SU-DHL-6 (cell line): Measurements from ENCODE around the gene RGP1.

ENCODE experiments used
- H2AFZ ChIP-seq: fragments of 200-600 bp; sonication (generic); 2 replicates; pipeline ENCODE4 v1.6.1; 2014; ENCODE audit warnings: low read depth, mild to moderate bottlenecking, moderate library complexity, mixed read lengths, antibody characterized with exemption, low read length; ENCODE audit not compliant: severe bottlenecking
- H3F3A ChIP-seq: fragments of 200-600 bp; shearing (Covaris generic); 2 replicates; pipeline ENCODE4 v1.6.0; 2016; ENCODE audit warnings: antibody characterized with exemption, mild to moderate bottlenecking; ENCODE audit not compliant: insufficient read depth
- H3K27ac ChIP-seq: fragments of 200-600 bp; sonication (generic); 2 replicates; pipeline ENCODE4 v1.5.1; 2016; ENCODE audit warnings: low read depth, mild to moderate bottlenecking, low read length, moderate library complexity, mixed read lengths
- H3K27me3 ChIP-seq: fragments of 200-600 bp; sonication (generic), shearing (Covaris generic); 2 replicates; pipeline ENCODE4 v1.6.0; 2014; ENCODE audit warnings: mild to moderate bottlenecking, low read length
- H3K36me3 ChIP-seq: fragments of 200-600 bp; sonication (generic); 2 replicates; pipeline ENCODE4 v1.6.1; 2014; ENCODE audit warnings: mild to moderate bottlenecking, low read length, mixed read lengths
- H3K4me2 ChIP-seq: fragments of 300-600, 200-600 bp; shearing (Covaris generic), sonication (generic); 2 replicates; pipeline ENCODE4 v1.6.0; 2014; ENCODE audit warnings: low read length, low read depth, mild to moderate bottlenecking; ENCODE audit not compliant: poor library complexity, severe bottlenecking
- H3K4me3 ChIP-seq: fragments of 200-600 bp; sonication (generic); 2 replicates; pipeline ENCODE4 v1.5.1; 2014; ENCODE audit warnings: antibody characterized with exemption, low read length, mild to moderate bottlenecking, mixed read lengths; ENCODE audit not compliant: insufficient read depth, poor library complexity, severe bottlenecking
- H3K79me2 ChIP-seq: fragments of 200-600 bp; sonication (generic); 2 replicates; pipeline ENCODE4 v1.6.1; 2014; ENCODE audit warnings: mild to moderate bottlenecking, low read length, moderate library complexity; ENCODE audit not compliant: insufficient read depth
- H3K9ac ChIP-seq: fragments of 200-600 bp; sonication (generic); 2 replicates; pipeline ENCODE4 v1.7.0; 2014; ENCODE audit warnings: mild to moderate bottlenecking, low read length
- H3K9me2 ChIP-seq: fragments of 200-600 bp; sonication (generic); replicated peaks from 2 replicates; pipeline ENCODE4 v1.6.1; 2014; ENCODE audit warnings: low read length; ENCODE audit not compliant: insufficient read depth
- H3K9me3 ChIP-seq: fragments of 200-600 bp; sonication (generic); 2 replicates; pipeline ENCODE4 v1.6.1; 2014; ENCODE audit warnings: low read length, mixed read lengths; ENCODE audit not compliant: insufficient read depth
- H4K20me1 ChIP-seq: fragments of 200-600 bp; sonication (generic); 2 replicates; pipeline ENCODE4 v1.6.1; 2014; ENCODE audit warnings: low read depth, mild to moderate bottlenecking, antibody characterized with exemption, low read length, moderate library complexity, mixed read lengths
- CTCF ChIP-seq: fragments of 200-600 bp; sonication (generic); IDR thresholded peaks from one replicate; pipeline ENCODE4 v1.5.1; 2017; ENCODE audit warnings: antibody characterized with exemption, mild to moderate bottlenecking, low read length, moderate library complexity; ENCODE audit not compliant: insufficient read depth, poor library complexity, severe bottlenecking
- EZH2phosphoT487 ChIP-seq: fragments of 200-600 bp; sonication (generic), shearing (Covaris generic); conservative IDR thresholded peaks from 2 replicates; pipeline ENCODE4 v1.6.1; 2018; ENCODE audit warnings: mild to moderate bottlenecking, antibody characterized with exemption, low read length, moderate library complexity, mixed read lengths

The RGP1 gene

GRCh38 chr9:35705836-35706430, 43.2 kb upstream of the RGP1 start:
- Histone ChIP-seq H3K4me3 (no peak overlapping the region), H3K9ac (no peak overlapping the region), H2AFZ (no peak overlapping the region), H3K9me3 (no peaks in the 10 kb centered on the region), H3K79me2 (no peaks in the 10 kb centered on the region), H4K20me1 (no peaks in the 10 kb centered on the region), H3K9me2 (no peaks in the 10 kb centered on the region), H3K4me2 (no peak overlapping the region), H3K36me3 (peaks cover 15% of the 10 kb centered on the region; the same call in 1 of the 2 replicates), H3K27me3 (no peaks in the 10 kb centered on the region), H3K27ac (no peak overlapping the region), H3F3A (no peaks in the 10 kb centered on the region)
- TF ChIP-seq CTCF (no peak), EZH2phosphoT487 (no peak)

GRCh38 chr9:35706951-35707350, 42.1 kb upstream of the RGP1 start:
- Histone ChIP-seq H3K79me2 (no peaks in the 10 kb centered on the region), H3K9me3 (no peaks in the 10 kb centered on the region), H3F3A (no peaks in the 10 kb centered on the region), H3K4me2 (no peak overlapping the region), H3K4me3 (no peak overlapping the region), H4K20me1 (no peaks in the 10 kb centered on the region), H2AFZ (no peak overlapping the region), H3K27ac (no peak overlapping the region), H3K9ac (no peak overlapping the region), H3K9me2 (no peaks in the 10 kb centered on the region), H3K27me3 (no peaks in the 10 kb centered on the region), H3K36me3 (peaks cover 11% of the 10 kb centered on the region; the same call in 1 of the 2 replicates)
- no peak for TF ChIP-seq EZH2phosphoT487
- no peak for TF ChIP-seq CTCF

GRCh38 chr9:35708146-35708545, 40.9 kb upstream of the RGP1 start:
- H3K27me3 ChIP-seq = no peaks in the 10 kb centered on the region
- H4K20me1 ChIP-seq = no peaks in the 10 kb centered on the region
- H3K27ac ChIP-seq = no peak overlapping the region
- no peak overlapping the region for H3K4me3 ChIP-seq
- H3K9ac ChIP-seq = no peak overlapping the region
- no peaks in the 10 kb centered on the region for H3K79me2 ChIP-seq
- no peaks in the 10 kb centered on the region for H3K9me2 ChIP-seq
- H2AFZ ChIP-seq = no peak overlapping the region
- H3F3A ChIP-seq = no peaks in the 10 kb centered on the region
- H3K4me2 ChIP-seq = no peak overlapping the region
- no peaks in the 10 kb centered on the region for H3K9me3 ChIP-seq
- TF ChIP-seq EZH2phosphoT487 = no peak
- TF ChIP-seq CTCF = no peak
- 0 out of 2 replicates have a peak, but pooled peaks cover 13% of the 10 kb centered on the region for H3K36me3 ChIP-seq
